HG02642 (cell line): ENCODE data around the gene UCK2.
A peak's percentile ranks its signal among the peaks of the same experiment; 100 is the strongest.

Source experiments
- ATAC-seq: cut with Tn5 transposase; IDR thresholded peaks from one replicate; pipeline ENCODE4 v1.9.1; 2021; ENCODE audit warnings: mild to moderate bottlenecking; ENCODE audit not compliant: unreplicated experiment, poor library complexity

Gene UCK2

DNA sequence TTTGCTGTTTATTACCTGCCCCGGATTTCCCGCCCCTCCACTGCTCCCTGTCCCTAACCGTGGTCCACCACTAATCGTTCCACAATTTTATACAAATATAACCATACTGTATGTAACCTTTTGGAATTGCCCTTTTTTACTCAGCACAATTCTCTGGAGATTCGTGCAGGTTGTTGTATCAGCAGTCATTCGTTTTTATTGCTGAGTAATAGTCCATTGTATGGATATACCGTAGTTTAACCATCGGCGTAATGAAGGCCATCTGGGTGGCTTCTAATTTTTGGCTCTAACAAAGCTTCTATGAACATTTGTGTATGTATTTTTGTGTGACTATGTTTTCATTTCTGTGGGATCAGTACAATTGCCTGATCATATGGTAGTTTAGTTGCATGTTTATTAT lies 50.0 kb downstream of the UCK2 start:
- ATAC-seq = no peak

DNA sequence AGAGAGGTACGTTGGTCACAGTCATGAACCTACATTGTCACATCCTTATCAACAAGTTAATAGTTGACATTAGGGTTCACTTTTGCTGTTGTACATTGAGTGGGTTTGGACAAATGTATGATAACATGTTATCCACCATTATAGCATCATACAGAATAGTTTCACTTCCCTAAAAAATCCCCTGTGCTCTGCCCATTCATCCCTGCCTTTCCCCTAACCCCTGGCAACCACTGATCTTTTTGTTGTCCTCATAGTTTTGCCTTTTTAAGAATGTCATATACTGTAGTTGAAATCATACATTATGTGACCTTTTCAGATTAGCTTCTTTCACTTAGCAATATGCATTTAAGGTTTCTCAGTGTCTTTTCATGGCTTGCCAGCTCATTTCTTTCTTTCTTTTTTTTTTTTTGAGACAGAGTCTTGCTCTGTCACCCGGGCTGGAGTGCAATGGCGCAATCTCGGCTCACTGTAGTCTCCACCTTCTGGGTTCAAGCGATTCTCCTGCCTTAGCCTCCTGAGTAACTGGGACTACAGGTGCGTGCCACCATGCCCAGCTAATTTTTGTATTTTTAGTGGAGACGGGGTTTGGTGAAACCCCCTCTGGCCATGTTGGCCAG lies 50.6 kb downstream of the UCK2 start:
- ATAC-seq = peak; percentile 63

DNA sequence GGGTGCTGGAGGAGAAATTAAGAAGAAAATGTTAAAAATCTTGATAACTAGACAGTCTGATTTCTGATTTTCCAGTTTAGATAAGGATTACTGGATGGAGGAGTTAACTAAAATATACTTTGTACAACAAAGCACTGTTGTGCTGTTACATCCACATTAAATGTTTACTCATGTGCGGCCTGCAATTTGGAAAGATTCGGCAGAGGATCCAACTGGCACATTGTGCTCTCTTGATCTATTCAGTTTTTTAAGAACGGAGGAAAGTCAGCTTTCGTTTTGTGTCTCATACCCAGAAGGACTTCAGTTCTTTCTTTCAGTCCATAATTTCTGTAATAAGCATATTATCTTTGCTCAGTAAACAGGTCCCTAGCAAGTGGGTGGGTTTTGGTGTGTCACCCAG lies 52.5 kb downstream of the UCK2 start:
- ATAC-seq = no peak

- ATAC-seq = no peak
These were observed 53.6 kb downstream of the UCK2 start for GRCh38 chr1:165880993-165881392.

DNA sequence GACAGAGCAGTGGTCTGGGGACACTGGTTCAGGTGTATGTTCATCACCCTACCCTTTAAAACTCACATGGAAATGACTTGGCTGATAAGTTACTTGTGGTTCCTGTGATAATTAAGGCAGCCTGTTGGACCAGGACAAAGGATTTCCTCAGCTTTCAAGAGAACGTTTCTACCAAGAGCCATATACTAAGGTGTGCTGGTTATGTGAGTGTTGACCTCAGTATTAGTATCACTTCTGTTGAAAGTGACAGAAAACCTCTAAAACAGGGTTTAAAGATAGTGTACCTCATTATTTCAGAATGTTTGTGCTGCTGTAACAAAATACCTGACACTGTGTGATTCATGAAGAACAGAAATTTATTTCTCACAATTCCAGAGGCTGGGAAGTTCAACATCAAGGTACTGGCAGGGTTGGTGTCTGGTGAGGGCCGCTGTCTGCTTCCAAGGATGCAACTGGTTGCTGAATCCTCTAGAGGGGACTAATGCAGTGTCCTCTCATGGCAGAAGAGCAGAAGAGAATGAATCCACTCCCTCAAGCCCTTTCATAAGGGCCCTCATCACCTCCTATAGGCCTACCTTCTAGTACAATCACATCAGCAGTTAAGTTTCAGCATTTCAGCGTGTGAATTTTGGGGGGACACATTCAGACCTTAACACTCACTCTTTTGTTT lies 54.9 kb downstream of the UCK2 start:
- ATAC-seq = no peak

- ATAC-seq = no peak
These were observed 55.6 kb downstream of the UCK2 start for GRCh38 chr1:165883056-165883455.

DNA sequence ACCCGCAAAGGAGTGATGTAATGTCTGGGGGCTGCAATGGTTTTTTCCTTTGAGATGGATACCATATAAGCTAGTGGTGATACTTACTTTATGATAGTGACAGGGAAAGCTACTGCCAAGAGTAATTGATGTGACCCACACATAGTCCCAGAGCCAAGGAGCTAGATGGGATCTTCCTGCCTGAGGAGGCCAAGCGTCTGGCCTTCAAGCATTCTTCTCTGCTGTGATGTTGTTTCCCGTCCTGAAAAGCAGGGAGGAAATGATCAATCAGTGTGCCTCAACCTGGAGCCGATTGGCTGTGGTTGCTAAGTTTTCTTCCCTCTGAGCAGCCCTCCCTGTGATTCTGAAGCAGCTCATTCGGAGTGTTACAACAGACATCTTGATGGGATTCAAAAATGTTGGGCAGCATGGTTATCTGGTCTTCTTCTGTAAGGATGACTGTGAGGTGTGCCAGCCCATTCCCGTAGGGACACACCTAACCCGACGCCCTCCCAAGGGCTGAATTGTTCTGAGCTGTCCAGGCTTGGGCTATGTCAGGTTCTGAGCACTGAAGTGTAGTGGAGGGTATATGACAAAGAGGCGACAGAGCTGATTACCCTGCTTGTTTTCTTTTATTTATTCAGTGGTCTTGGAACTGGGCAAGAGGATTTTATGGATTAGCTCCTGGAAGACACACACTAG lies 56.7 kb downstream of the UCK2 start:
- ATAC-seq = no peak

DNA sequence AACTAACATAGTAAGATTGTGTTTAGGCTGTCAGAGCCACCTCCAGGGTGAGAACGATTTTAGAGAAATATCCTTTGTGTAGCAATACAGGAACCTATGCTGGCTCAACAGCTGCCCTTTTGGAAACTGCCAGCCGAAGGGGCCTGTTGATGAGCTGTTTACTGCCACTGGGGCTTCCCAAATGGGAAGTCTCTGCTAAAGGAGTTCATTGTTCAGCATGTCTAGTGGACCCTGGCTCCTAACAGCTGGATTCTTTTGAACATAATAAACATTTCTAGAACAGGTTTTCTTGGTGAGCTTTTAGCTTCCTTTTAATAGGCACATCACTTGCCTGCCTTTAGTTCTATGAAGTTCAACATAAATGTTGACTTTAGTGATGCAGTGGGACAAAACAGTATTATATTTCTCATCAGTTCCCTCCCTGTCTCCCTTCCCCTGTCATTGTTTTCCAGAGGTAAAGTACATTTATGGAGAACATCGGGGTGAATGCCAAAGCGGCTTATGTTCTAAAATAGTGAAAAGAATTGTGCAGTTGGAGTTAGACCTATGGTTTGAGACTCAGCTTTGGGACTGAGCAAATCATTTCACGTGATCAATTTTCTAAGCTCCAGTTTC lies 57.4 kb downstream of the UCK2 start:
- ATAC-seq = no peak

DNA sequence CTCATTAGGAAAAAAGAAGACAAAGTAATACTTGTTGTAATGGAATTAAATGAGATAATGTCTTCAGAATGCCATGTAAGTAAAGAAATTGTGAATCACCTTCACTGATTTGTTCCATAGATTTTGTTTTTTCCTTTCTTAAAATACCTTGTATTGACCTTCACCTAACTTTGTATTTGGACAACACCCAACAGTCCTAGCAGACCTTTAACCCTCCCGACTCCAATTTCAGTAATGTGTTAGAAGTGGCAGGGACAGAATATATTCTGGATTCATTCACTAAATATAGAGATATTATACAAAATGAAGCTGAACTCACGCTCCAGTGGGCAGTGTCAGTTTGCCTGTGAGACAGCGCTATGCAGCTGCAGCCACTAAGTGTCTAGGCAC lies 57.9 kb downstream of the UCK2 start:
- ATAC-seq = no peak

- no peak for ATAC-seq
These were observed 58.8 kb downstream of the UCK2 start for GRCh38 chr1:165886193-165886592.

DNA sequence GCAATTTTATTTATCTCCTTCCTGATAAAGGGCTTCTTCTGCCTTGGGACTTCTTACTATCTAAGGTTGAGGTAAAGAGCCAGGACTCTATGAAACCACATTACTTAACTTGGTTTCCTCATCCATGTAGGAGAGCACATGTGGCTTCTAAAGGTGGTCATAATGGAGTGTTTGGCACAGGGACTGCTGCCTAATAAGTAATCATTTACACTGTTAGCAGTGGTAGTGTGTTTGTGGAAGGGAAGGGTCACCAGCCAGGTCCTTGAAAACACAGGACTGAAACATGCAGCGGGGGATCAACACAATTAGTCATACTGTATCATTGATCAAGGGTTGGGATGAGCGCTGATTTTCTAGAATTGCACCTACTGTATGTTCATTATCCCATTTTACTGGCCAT lies 59.6 kb downstream of the UCK2 start:
- no peak for ATAC-seq

DNA sequence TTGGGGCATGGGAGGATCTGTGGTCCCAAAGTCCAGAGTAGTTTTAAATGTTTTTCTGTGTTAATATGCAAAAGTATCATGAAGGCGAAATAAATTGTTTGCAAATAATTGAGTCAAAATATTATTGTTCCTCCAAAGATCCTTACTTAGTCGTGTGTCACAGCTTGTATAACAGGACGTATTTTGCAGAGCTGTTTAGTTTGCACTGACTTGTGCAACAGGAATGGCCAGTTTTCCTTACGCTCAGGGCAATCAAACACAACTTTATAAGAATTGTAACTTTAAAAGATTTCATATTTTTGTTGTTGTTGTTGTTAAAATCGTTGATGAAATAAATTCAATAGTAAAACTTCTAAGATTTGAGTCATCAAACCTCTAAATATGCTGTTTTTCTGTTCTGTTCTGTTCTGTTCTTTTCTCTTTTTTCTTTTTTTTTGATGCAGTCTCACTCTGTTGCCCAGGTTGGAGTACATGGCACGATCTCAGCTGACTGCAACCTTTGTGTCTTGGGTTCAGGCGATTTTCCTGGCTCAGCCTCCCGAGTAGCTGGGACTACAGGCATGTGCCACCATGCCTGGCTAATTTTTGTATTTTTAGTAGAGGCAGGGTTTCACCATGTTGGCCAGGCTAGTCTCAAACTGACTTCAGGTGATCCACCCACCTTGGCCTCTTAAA lies 60.6 kb downstream of the UCK2 start:
- ATAC-seq = no peak

DNA sequence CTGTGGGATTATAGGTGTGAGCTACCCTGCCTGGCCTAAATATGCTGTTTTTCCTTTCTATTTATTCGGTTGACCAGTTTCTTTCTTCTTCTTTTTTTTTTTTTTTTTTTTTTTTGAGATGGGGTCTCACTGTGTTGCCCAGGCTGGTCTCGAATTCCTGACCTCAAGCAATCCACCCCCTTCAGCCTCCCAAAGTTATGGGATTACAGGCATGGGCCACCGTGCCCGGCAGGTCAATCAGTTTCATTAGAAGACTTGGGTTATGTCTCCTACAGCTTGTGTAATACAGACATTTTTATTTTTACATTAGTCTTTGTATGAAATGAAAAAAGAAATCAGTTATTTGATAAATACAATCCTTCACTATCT lies 61.1 kb downstream of the UCK2 start:
- ATAC-seq = no peak

GRCh38 chr1:165890684-165891083 lies 63.3 kb downstream of the UCK2 start:
- ATAC-seq = no peak

- no peak for ATAC-seq
These were observed 63.9 kb downstream of the UCK2 start for GRCh38 chr1:165891111-165891860.

DNA sequence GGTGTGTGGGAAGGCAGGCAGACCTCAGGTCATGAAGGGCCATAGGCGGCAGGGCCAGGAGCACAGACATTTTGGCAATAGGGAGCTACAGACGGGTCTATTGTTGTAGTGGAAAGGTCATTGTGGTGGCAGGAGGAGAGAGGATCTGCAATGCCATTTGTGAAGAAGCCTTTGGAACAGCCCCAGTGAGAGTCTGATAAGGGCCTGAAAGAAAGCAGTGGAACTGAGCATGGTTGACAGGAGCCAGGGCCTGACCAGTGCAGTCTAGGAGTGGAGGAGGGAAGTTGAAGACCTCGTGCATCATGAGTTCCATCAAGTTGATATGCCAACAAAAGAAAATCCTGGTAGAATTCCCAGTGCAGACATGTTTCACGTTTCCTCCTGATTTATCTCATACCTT lies 65.5 kb downstream of the UCK2 start:
- no peak for ATAC-seq

DNA sequence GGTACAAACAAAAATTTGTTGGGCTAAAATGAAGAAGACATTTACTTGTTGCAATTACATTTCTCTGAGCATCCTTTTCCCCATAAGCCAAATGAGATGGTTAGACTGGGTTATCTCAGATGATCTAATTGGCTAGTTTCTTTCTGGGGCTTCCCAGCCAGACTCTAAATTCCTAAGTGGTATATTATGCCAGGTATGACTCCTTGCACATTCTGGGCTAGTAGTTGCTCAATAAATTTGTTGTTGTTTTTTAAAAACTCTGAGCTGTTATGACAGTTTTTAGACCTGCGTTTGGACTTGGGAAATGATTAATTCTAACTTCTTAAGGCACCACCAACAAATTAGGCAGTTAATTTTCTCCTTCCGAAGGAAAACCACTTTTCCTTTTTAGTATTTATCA lies 66.1 kb downstream of the UCK2 start:
- ATAC-seq = no peak

- no peak for ATAC-seq
These were observed 67.2 kb downstream of the UCK2 start for GRCh38 chr1:165894591-165894990.

GRCh38 chr1:165895451-165895871 lies 68.0 kb downstream of the UCK2 start:
- ATAC-seq = no peak

DNA sequence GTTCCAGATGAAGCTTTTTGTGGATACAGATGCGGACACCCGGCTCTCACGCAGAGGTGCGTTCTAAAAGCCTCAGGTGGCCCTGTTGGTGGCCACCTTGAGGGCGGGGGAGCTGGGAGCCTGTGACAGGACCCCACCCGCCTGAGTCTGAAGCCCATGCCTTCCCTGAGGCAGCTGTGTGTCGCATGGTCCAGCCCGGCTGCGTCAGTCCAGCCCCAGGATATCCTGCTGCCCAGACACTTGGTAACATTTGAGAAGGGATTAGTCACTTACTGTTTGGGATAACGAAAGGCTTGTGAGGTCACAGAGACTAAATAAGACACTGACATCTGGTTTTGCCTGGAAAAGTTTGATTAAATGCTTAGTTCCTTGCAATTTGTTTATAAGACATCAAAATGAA lies 68.9 kb downstream of the UCK2 start:
- ATAC-seq = no peak
